Neural progenitor cell (in vitro differentiated cells): ENCODE measurements around the gene ADARB2.

Experiments used
- CTCF ChIP-seq: fragments of 200-600 bp; sonication (generic); IDR thresholded peaks from 2 replicates; pipeline ENCODE4 v1.5.1; 2017; ENCODE audit warnings: antibody characterized with exemption, mild to moderate bottlenecking
- EZH2 ChIP-seq: fragments of 200-600 bp; sonication (generic); IDR thresholded peaks from 2 replicates; pipeline ENCODE4 v1.6.1; 2017; ENCODE audit warnings: antibody characterized with exemption, mild to moderate bottlenecking, moderate library complexity

DNA sequence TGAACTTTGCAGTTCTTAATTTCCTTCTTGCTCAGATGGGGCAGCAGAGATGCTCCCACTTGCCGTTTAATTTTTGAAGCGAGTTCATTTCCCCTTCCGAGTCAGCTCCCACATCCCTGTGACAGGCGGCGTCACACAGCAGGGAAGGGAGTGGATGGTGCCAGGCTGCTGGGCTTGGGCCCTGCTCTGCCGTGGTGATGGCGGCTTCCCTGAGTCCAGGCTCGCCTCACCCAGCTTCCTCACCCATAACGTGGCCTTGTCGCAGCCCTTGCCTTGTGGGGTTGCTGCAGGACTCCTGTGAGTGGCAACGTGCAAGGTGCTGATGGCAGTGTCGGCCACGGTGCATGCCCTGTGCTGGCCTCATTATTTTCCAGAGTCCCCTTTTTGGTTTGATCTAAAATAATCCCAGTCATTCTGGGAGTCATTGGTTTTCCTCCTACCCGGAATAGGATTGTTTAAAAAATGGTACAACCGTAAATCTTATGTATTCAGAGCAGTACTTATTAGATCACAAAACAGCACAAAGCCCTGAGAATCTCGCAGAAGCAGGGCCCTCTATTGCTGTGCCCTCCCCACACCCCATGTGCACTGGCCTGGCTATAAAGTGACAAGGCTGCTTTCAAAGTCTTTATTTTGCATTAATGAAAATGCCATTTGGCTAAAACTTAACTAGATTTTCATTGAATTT is 421.1 kb downstream of the ADARB2 start:
- TF ChIP-seq CTCF: no peak
- TF ChIP-seq EZH2: no peak
